ENCODE data around the gene BICRA.
"Not testable (repeated sequence)": the region's sequence is repeated elsewhere in the genome, so short reads cannot be mapped to it uniquely, and the experiment has no call there.

BICRA gene

GRCh38 chr19:47633517-47633916, 24.6 kb downstream of the BICRA start:
- Histone ChIP-seq H3K9ac (ENCODE audit: low read depth, low read length) (no peak overlapping the region), H3K4me1 (ENCODE audit: insufficient read depth, low read length) (peaks cover 18% of the 10 kb centered on the region), H3K36me3 (ENCODE audit: insufficient read depth, low read length) (no peaks in the 10 kb centered on the region), H3K9me3 (ENCODE audit: control insufficient read depth, insufficient read depth, low read length) (no peaks in the 10 kb centered on the region)

- Histone ChIP-seq H3K9me3 (ENCODE audit: control insufficient read depth, insufficient read depth, low read length) (no peaks in the 10 kb centered on the region), H3K36me3 (ENCODE audit: insufficient read depth, low read length) (no peaks in the 10 kb centered on the region), H3K4me1 (ENCODE audit: insufficient read depth, low read length) (peaks cover 18% of the 10 kb centered on the region), H3K9ac (ENCODE audit: low read depth, low read length) (no peak overlapping the region)
These were observed 25.1 kb downstream of the BICRA start for GRCh38 chr19:47633996-47634395.

- H3K9me3 ChIP-seq (ENCODE audit: control insufficient read depth, insufficient read depth, low read length); H3K36me3 ChIP-seq (ENCODE audit: insufficient read depth, low read length); H3K9ac ChIP-seq (ENCODE audit: low read depth, low read length): not testable (repeated sequence)
- peaks cover 18% of the 10 kb centered on the region for H3K4me1 ChIP-seq (ENCODE audit: insufficient read depth, low read length)
These were observed 26.3 kb downstream of the BICRA start for GRCh38 chr19:47635152-47635754.

GRCh38 chr19:47637550-47637949, 28.6 kb downstream of the BICRA start:
- Histone ChIP-seq H3K9me3 (ENCODE audit: control insufficient read depth, insufficient read depth, low read length) (no peaks in the 10 kb centered on the region), H3K9ac (ENCODE audit: low read depth, low read length) (no peak overlapping the region), H3K4me1 (ENCODE audit: insufficient read depth, low read length) (peaks cover 18% of the 10 kb centered on the region), H3K36me3 (ENCODE audit: insufficient read depth, low read length) (no peaks in the 10 kb centered on the region)

- Histone ChIP-seq H3K4me1 (ENCODE audit: insufficient read depth, low read length) (peaks cover 17% of the 10 kb centered on the region), H3K9me3 (ENCODE audit: control insufficient read depth, insufficient read depth, low read length) (no peaks in the 10 kb centered on the region), H3K9ac (ENCODE audit: low read depth, low read length) (no peak overlapping the region), H3K36me3 (ENCODE audit: insufficient read depth, low read length) (peaks cover 4% of the 10 kb centered on the region)
These were observed 33.1 kb downstream of the BICRA start for GRCh38 chr19:47641891-47642485.

GRCh38 chr19:47643281-47643680, 34.3 kb downstream of the BICRA start:
- Histone ChIP-seq H3K9me3 (ENCODE audit: control insufficient read depth, insufficient read depth, low read length) (no peaks in the 10 kb centered on the region), H3K36me3 (ENCODE audit: insufficient read depth, low read length) (peaks cover 4% of the 10 kb centered on the region), H3K9ac (ENCODE audit: low read depth, low read length) (no peak overlapping the region), H3K4me1 (ENCODE audit: insufficient read depth, low read length) (peaks cover 25% of the 10 kb centered on the region)

GRCh38 chr19:47644199-47644598, 35.3 kb downstream of the BICRA start:
- Histone ChIP-seq H3K9me3 (ENCODE audit: control insufficient read depth, insufficient read depth, low read length) (0 out of 2 replicates have a peak, but pooled peaks cover under 1% of the 10 kb centered on the region), H3K4me1 (ENCODE audit: insufficient read depth, low read length) (peaks cover 26% of the 10 kb centered on the region), H3K36me3 (ENCODE audit: insufficient read depth, low read length) (peaks cover 4% of the 10 kb centered on the region), H3K9ac (ENCODE audit: low read depth, low read length) (no peak overlapping the region)

GRCh38 chr19:47644743-47645482, 36.0 kb downstream of the BICRA start:
- Histone ChIP-seq H3K4me1 (ENCODE audit: insufficient read depth, low read length) (peaks cover 26% of the 10 kb centered on the region), H3K36me3 (ENCODE audit: insufficient read depth, low read length) (peaks cover 4% of the 10 kb centered on the region), H3K9me3 (ENCODE audit: control insufficient read depth, insufficient read depth, low read length) (peaks cover 5% of the 10 kb centered on the region; the same call in 1 of the 2 replicates), H3K9ac (ENCODE audit: low read depth, low read length) (no peak overlapping the region)

- Histone ChIP-seq H3K36me3 (ENCODE audit: insufficient read depth, low read length) (peaks cover 4% of the 10 kb centered on the region), H3K9ac (ENCODE audit: low read depth, low read length) (no peak overlapping the region), H3K9me3 (ENCODE audit: control insufficient read depth, insufficient read depth, low read length) (peaks cover 5% of the 10 kb centered on the region; the same call in 1 of the 2 replicates), H3K4me1 (ENCODE audit: insufficient read depth, low read length) (peaks cover 26% of the 10 kb centered on the region)
These were observed 38.0 kb downstream of the BICRA start for GRCh38 chr19:47646924-47647323.

- Histone ChIP-seq H3K9me3 (ENCODE audit: control insufficient read depth, insufficient read depth, low read length) (peaks cover 5% of the 10 kb centered on the region; the same call in 1 of the 2 replicates), H3K36me3 (ENCODE audit: insufficient read depth, low read length) (peaks cover 6% of the 10 kb centered on the region), H3K4me1 (ENCODE audit: insufficient read depth, low read length) (peaks cover 25% of the 10 kb centered on the region), H3K9ac (ENCODE audit: low read depth, low read length) (no peak overlapping the region)
These were observed 40.7 kb downstream of the BICRA start for GRCh38 chr19:47649588-47649987.

GRCh38 chr19:47650700-47651099, 41.8 kb downstream of the BICRA start:
- Histone ChIP-seq H3K36me3 (ENCODE audit: insufficient read depth, low read length) (peaks cover 6% of the 10 kb centered on the region), H3K4me1 (ENCODE audit: insufficient read depth, low read length) (peaks cover 15% of the 10 kb centered on the region; the same call in 1 of the 2 replicates), H3K9ac (ENCODE audit: low read depth, low read length) (no peak overlapping the region)

GRCh38 chr19:47651132-47651531, 42.2 kb downstream of the BICRA start:
- H3K4me1 ChIP-seq (ENCODE audit: insufficient read depth, low read length): peaks cover 15% of the 10 kb centered on the region; the same call in 1 of the 2 replicates

More at GRCh38 chr19:47650700-47651099, 41.8 kb downstream of the BICRA start:
- H3K9me3 ChIP-seq (ENCODE audit: control insufficient read depth, insufficient read depth, low read length): peaks cover 5% of the 10 kb centered on the region; the same call in 1 of the 2 replicates

GRCh38 chr19:47651691-47652090, 42.8 kb downstream of the BICRA start:
- Histone ChIP-seq H3K4me1 (ENCODE audit: insufficient read depth, low read length) (peaks cover 15% of the 10 kb centered on the region; the same call in 1 of the 2 replicates), H3K9ac (ENCODE audit: low read depth, low read length) (no peak overlapping the region), H3K9me3 (ENCODE audit: control insufficient read depth, insufficient read depth, low read length) (peaks cover 5% of the 10 kb centered on the region; the same call in 1 of the 2 replicates), H3K36me3 (ENCODE audit: insufficient read depth, low read length) (peaks cover 3% of the 10 kb centered on the region; the same call in 1 of the 2 replicates)

More at GRCh38 chr19:47651132-47651531, 42.2 kb downstream of the BICRA start:
- H3K9me3 ChIP-seq (ENCODE audit: control insufficient read depth, insufficient read depth, low read length): peaks cover 5% of the 10 kb centered on the region; the same call in 1 of the 2 replicates
- peaks cover 6% of the 10 kb centered on the region for H3K36me3 ChIP-seq (ENCODE audit: insufficient read depth, low read length)
- H3K9ac ChIP-seq (ENCODE audit: low read depth, low read length): no peak overlapping the region

GRCh38 chr19:47652285-47652684, 43.4 kb downstream of the BICRA start:
- Histone ChIP-seq H3K9me3 (ENCODE audit: control insufficient read depth, insufficient read depth, low read length) (peaks cover 5% of the 10 kb centered on the region; the same call in 1 of the 2 replicates), H3K9ac (ENCODE audit: low read depth, low read length) (no peak overlapping the region), H3K4me1 (ENCODE audit: insufficient read depth, low read length) (peaks cover 12% of the 10 kb centered on the region; the same call in 1 of the 2 replicates), H3K36me3 (ENCODE audit: insufficient read depth, low read length) (peaks cover 3% of the 10 kb centered on the region; the same call in 1 of the 2 replicates)
